GM10847 (cell line): Measurements from ENCODE around the gene DNAJC30.

ENCODE experiments used
- POLR2A ChIP-seq: IDR thresholded peaks from 2 replicates; pipeline ENCODE4 v1.6.1; 2011; ENCODE audit not compliant: insufficient read length; ENCODE audit errors: extremely low read depth

The DNAJC30 gene

DNA sequence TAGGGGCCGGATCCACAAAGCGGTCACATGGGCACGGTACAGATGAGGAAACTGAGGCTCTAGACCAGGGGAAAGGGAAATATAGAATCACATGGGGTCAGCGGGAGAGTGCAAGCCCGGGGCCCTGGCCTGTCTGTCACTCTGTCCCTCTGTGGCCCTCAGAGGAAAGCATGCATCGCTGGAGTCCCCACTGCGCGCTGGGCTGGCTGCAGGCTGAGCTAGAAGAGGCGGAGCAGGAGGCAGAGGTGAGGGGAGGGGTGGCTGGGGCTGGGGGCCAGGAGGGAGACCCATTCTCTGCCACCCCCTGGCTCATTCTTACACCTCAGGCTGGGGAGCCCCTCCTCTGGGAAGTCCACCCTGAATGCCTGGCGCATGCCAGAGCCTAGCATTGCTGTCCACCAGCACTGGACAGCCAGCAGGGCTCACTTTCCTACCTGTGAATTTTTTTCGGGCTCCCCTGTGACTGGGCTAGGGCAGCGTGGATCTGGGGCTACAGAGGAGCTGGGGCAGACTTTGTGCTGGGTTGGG, 13.3 kb downstream of the DNAJC30 start:
- no peak for TF ChIP-seq POLR2A

DNA sequence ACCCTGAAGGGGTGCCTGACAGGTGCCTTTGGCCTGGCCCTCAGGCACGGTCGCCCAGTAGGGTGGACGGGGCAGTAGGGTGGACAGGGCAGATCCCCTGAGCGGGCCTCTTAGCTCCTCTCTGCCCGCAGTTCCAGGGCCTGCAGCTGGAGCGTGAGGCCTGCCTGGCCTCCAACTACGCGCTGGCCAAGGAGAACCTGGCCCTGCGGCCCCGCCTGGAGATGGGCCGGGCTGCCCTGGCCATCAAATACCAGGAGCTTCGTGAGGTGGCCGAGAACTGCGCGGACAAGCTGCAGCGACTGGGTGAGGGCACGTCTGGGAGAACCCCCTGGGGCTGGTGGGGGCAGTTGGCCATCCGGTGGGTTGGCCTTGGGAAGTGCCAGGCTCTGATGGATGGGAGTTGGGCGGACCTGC, 14.0 kb downstream of the DNAJC30 start:
- TF ChIP-seq POLR2A: no peak

DNA sequence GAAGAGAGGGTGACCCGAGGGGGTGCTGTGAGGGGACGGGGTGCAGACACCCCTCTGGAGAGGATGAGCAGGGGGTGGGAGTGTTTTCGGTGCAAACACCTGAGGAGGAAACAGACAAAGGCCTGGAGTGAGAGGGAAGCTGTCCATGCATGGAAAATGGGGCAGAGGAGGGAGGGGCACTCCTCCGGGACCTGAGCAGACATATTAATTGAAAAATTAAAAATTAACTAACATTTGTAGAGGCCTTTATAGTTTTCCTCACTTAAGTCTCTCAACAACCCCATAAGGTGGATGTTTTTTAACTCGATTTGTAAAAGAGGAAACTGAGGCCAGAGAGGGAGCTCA, 14.4 kb downstream of the DNAJC30 start:
- no peak for TF ChIP-seq POLR2A

DNA sequence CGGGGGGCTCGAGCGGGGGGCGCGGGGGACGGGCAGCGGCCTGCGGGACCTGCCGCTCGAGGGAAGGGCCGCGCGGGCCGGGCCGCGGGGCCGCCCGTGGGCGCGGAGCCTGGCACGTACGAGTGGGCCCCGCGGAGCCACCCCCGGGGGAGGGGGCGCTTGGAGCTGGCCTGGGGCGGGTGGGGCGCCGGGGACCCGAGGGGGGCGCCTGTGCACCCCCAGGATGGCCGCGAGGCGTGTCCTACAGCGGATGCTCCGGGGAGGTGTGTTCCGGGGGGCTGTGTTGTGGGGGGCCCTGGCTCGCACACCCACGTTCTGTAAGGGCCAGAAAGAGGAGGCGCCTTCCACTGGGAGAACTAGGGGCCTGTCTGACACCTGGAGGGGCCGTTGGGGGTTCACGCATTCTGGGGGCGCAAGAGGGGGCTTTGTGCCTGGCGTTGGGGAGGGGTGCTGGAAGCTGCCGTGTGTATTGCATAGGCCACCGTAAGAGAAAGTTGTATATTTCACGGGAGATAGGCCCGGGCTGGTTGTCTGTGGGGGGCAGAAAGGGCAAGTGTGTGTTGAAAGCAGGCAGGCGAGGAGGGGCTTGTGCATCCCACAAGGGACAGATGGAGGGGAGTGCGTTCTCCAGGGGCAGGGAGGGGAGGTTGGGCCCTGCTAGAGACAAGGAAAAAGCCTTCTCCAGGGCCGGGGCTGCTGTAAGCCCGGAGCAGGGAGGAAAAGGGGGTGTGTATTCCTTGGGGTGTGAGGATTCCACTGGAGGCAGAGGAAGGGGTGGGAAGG, 15.0 kb downstream of the DNAJC30 start:
- no peak for TF ChIP-seq POLR2A

DNA sequence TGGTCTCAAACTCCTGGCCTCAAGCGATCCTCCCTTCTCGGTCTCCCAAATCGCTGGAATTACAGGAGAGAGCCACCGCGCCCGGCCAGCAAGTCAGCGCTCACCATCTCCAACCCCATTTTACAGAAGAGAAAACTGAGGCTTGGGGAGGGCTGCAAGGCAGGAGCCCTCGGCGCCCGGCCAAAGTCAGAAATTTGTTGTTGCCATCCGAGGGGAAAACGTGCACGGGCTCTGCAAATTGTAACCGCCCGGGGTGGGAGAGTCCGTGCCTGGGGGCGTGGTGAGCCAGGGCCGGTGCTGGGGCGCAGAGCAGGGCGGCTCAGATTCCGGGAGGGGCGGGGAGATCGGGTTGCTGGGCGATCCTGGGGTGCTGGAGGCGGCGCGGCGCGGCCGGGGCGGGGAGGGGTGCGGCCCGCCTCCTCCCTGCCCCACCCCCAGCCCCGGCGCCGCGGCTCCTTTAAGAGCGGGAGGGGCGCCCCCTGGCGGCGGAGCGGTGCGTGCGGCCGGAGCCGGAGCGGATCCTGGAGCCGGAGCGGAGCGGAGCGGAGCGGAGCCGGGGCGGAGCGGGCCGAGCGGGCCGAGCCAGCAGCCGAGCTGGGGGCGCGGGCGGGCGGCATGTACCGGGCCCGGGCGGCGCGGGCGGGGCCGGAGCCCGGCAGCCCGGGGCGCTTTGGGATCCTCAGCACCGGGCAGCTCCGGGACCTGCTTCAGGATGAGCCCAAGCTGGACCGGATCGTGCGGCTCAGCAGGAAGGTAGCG, 15.7 kb downstream of the DNAJC30 start, which contains the start of gene VPS37D:
Gene VPS37D, plus strand, starts transcription at position 488 of the 759 bp plus-strand sequence. Its CDS starts 128 bp downstream, at position 616.
- no peak for TF ChIP-seq POLR2A

DNA sequence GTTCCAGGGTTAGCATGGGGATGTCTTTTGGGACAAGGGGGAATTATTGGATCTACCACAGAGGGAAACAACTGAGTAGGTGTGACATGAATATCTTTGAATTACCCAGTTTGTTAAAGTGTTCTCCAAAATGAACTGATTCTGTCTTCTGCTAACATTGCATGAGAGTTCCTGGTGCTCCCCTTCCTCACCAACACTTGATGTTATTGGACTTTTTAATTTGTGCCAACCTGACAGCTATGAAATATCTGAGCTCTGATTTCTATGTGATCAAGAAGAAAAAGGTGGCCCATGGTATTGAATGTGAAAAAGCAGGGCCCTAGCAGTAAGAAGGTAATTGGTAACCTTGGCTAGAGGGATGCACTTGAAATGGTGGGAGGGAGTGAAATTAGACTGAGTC, 20.2 kb downstream of the DNAJC30 start:
- no peak for TF ChIP-seq POLR2A

DNA sequence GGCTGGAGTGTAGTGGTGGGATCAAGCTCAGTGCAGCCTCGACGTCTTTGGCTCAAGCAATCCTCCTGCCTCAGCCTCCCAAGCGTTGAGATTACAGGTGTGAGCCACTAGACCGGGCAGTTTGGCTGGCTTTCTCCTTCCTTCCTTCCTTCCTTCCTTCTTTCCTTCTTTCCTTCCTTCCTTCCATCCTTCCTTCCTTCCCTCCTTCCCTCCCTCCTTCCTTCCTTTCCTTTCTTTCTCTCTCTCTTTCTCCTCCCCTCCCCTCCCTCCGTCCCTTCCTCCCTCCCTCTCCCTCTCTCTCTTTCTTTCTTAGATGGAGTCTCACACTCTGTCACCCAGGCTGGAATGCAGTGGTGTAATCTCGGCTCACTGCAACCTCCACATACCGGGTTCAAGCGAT, 23.3 kb downstream of the DNAJC30 start:
- no peak for TF ChIP-seq POLR2A

DNA sequence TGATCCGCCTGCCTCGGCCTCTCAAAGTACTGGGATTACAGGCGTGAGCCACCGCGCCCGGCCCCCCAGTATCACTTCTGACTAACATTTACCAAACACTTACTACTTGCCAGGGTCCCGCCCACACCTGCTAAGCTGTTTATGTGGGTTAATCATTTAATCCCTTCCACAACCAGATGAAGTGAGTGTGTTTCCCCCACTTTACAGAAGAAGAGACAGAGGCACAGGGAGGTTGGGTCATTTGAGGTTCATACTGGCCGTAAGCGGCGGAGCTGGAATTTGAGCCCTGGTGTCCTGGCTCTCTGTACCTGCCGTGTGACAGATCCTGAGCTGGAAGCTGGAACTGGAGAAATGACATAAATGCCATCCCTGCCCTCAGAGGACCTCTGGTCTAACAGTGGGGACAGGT, 30.7 kb downstream of the DNAJC30 start:
- no peak for TF ChIP-seq POLR2A

DNA sequence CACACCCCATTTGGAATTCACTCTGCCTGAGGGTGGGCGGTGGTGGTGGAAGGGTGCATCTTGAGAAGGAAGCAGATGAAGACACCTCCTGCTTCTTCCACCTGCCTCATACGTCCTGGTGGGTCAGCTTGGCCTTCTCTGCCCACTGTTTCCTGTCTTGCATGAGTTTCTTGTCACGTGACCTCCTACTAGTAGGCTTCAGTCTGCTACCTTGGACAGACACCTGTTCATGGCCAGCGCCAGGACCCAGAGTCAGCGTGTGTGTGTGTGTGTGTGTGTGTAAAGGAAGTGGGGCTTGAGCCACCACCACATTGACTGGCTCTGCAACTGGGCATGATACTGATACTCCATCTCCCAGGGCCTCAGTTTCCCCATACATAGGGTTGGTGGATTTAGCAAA, 32.7 kb downstream of the DNAJC30 start:
- no peak for TF ChIP-seq POLR2A

DNA sequence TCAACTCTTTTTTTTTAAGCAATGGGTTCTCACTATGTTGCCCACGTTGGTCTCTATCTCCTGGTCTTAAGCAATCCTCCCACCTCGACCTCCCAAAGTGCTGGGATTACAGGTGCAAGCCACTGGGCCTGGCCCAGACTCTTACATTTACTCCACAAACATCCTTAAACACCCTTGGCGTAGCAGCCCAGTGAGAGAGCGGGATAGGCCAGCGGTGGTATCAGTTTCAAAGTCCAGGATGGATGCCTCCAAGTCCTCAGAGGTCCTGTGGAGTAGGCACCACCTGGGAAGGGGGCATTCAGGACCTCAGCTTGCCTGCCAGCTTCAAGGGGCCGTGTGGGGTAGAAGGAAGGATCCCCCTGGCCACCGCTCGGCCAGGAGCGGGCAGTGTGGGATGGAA, 33.7 kb downstream of the DNAJC30 start:
- no peak for TF ChIP-seq POLR2A

DNA sequence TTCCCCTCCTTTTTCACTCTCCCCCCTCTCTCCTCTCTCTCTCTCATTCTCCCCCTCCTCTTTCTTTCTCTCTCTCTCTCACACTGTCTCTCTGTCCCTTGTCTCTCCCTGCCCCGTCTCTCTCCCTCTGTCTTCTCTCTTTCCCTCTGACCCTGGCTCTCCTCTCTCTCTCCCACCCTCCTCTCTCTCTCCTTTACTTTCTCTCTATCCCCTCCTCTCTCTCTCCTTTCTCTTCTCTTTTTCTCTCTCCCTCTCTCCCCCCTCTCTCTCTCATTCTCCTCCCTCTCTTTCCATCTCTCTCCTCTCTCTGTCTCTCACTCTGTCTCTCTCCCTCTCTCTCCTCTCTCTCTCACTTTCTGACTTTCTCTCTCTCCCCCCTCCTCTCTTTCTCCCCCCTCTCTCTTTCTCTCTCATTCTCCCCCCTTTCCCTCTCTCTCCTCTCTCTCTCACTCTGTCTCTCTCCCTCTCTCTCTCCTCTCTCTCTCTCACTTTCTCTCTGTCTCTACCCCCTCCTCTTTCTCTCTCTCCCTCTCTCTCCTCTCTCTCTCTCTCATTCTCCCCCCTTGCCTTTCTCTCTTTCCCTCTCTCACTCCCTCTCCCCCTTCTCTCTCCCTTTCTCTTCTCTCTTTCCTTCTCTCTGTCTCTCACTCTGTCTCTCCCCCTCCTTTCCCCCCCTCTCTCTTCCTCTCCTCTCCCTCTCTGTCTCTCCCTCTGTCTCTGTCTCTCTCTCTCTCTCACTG, 34.5 kb downstream of the DNAJC30 start:
- TF ChIP-seq POLR2A: no peak

DNA sequence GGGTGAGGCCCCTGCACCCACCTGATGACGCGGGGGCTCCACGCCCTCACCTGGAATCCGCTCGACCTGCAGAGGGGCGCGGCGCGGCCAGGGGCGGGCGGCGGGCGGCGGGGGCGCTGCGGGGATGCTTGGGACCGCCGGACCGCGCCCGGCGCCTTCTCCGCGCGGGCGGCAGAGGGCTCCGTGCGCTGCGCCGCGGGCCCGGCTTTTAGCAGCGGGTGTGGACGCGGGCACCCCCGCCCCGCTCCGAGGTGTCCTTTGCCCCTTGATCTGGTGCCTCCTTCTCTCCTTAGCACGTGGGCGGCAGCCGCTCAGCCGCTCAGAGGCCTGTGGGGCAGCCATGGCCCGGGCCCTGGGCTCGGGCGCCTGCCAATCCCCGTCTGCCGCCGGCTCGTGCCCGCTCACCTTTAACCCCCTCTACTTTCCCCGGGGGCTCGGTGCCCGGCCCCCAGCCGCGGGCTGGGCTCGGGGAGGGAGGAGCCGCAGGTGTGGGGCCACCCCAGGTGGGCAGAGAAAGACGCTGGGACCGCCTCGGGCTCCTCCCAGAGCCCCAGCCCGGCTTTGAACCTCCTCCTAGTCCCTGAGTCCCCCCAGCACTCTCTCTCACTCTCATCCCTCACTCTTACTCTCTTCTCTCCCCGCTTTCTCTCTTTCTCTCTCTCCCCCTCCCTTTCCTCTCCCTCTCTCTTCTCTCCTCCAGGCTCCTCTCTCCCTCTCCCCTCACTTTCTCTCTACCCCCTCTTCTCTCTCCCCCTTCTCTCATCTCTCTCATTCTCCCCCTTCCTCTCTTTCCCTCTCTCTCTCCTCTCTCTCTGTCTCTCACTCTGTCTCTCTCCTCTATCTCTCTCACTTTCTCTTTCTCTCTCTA, 35.3 kb downstream of the DNAJC30 start:
- no peak for TF ChIP-seq POLR2A

DNA sequence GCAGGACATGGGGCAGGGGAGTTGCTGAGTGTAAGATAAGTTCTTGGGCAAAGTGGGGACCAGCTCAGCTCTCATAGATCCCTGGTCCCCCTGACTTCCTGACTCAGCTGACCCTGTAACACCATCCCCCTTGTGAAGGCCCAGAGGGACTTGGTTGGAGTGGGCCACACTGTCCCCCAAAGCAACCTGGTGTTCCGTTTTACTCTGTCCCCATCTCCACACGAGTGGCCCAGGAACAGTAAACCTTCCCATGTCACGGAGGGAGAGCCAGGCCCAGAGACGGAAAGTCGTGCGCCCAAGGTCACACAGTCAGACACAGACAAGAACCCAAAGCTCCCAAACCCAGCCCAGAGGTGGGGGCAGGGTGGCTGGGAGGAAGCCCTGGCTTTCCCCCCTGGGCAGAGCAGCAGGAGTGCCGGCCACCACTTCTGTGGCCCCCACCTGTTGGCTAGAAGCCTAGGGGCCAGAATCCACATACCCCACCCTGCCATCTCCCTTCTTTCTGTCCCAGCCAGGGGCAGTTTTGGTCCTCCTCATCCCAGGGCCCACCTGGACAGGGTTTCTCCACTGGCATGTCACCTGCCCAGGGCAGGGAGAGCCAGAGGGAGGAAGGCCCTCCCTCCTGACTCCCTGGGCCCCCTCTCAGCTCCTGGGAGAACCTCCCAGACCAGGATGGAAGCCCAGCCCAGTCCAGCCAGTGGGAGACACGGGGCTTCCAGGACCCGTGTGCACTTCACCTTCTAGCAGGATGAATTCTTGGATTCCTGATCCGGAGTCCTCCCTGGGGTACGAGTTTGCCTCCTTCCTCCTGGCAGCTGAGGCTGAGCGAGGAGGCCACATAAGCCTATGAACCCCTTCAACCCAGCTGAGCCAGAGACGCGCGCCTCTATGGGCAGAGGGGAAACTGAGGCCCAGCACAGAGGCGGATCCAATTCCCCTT, 36.2 kb downstream of the DNAJC30 start:
- no peak for TF ChIP-seq POLR2A
